IMR-90 (cell line): Measurements from ENCODE around the gene MID2. TPM values are rescaled to one million over a fixed set of nuclear protein-coding genes. Genes with fewer than 3 reads are reported as not detected.

Experiments
- ATAC-seq: fragments of 200-7000 bp; cut with Tn5 transposase; 2 replicates; pipeline ENCODE4 v1.9.1; 2020; ENCODE audit warnings: low read depth, mild to moderate bottlenecking, moderate library complexity
- BruUV-seq: library from RNA; stranded (reverse); fragments of 400-500 nt; replicated peaks from 2 replicates; lab custom pipeline; 2021; lab: Mats Ljungman, UMichigan
- CTCF ChIA-PET: fragments of 300-600 bp; formaldehyde crosslinking; extraction: SDS; loops from one replicate; lab custom pipeline; 2021; ENCODE audit warnings: antibody characterized with exemption; lab: Yijun Ruan, JAX
- POLR2A ChIA-PET: fragments of 300-600 bp; sonication (Branson Sonifier 250); formaldehyde crosslinking; loops from one replicate; lab custom pipeline; 2022; ENCODE audit warnings: antibody characterized with exemption; ENCODE audit not compliant: unreplicated experiment; lab: Charles Lee
- DNase-seq: peaks from one replicate; pipeline ENCODE4 v3.0.0; 2013
- H2AFZ ChIP-seq: replicated peaks from 2 replicates; pipeline ENCODE3; 2013; ENCODE audit warnings: low read length, mild to moderate bottlenecking; ENCODE audit not compliant: poor library complexity
- H2AK5ac ChIP-seq: 2 replicates; pipeline ENCODE4 v1.6.1; 2013; ENCODE audit warnings: low read depth, low read length, inconsistent platforms
- H2AK9ac ChIP-seq: replicated peaks from 2 replicates; pipeline ENCODE3; 2013; ENCODE audit warnings: mild to moderate bottlenecking, low read depth, low read length, moderate library complexity; ENCODE audit not compliant: poor library complexity
- H2BK120ac ChIP-seq: 2 replicates; pipeline ENCODE4 v1.6.1; 2013; ENCODE audit warnings: low read depth, low read length, inconsistent platforms
- H2BK15ac ChIP-seq: 3 replicates; pipeline ENCODE4 v1.6.1; 2013; ENCODE audit warnings: low read depth, low read length, inconsistent platforms
- H2BK20ac ChIP-seq: 2 replicates; pipeline ENCODE4 v1.6.1; 2013; ENCODE audit warnings: low read depth, mild to moderate bottlenecking, inconsistent platforms, low read length, moderate library complexity
- H2BK5ac ChIP-seq: 2 replicates; pipeline ENCODE4 v1.6.1; 2013; ENCODE audit warnings: mild to moderate bottlenecking, low read depth, low read length, inconsistent platforms; ENCODE audit not compliant: poor library complexity, severe bottlenecking
- H3K14ac ChIP-seq: replicated peaks from 2 replicates; pipeline ENCODE4 v1.6.1; 2013; ENCODE audit warnings: low read depth, low read length, inconsistent platforms
- H3K18ac ChIP-seq: 2 replicates; pipeline ENCODE4 v1.6.1; 2013; ENCODE audit warnings: low read depth, low read length, control low read depth
- H3K23ac ChIP-seq: 2 replicates; pipeline ENCODE4 v1.6.1; 2013; ENCODE audit warnings: low read depth, low read length, inconsistent platforms
- H3K27ac ChIP-seq: 2 replicates; pipeline ENCODE4 v1.5.1; 2013; ENCODE audit warnings: mild to moderate bottlenecking, control low read depth, low read length; ENCODE audit not compliant: insufficient read depth
- H3K27me3 ChIP-seq: 2 replicates; pipeline ENCODE4 v1.6.1; 2013; ENCODE audit warnings: low read length; ENCODE audit not compliant: control insufficient read depth, insufficient read depth
- H3K36me3 ChIP-seq: 2 replicates; pipeline ENCODE4 v1.6.1; 2013; ENCODE audit warnings: low read length, mixed read lengths; ENCODE audit not compliant: control insufficient read depth, insufficient read depth
- H3K4ac ChIP-seq: 2 replicates; pipeline ENCODE4 v1.6.1; 2013; ENCODE audit warnings: low read depth, low read length, inconsistent platforms
- H3K4me1 ChIP-seq: 2 replicates; pipeline ENCODE4 v1.6.1; 2013; ENCODE audit warnings: low read length, mixed read lengths; ENCODE audit not compliant: control insufficient read depth, insufficient read depth
- H3K4me2 ChIP-seq: 2 replicates; pipeline ENCODE4 v1.6.1; 2013; ENCODE audit warnings: low read depth, mild to moderate bottlenecking, control low read depth, low read length, moderate library complexity
- H3K4me3 ChIP-seq: 2 replicates; pipeline ENCODE4 v1.5.1; 2013; ENCODE audit warnings: low read depth, mild to moderate bottlenecking, control low read depth, low read length, moderate library complexity; ENCODE audit not compliant: insufficient read depth
- H3K56ac ChIP-seq: 2 replicates; pipeline ENCODE4 v1.6.1; 2013; ENCODE audit warnings: low read length, inconsistent platforms; ENCODE audit not compliant: insufficient read depth; ENCODE audit errors: extremely low read depth
- H3K79me1 ChIP-seq, 2 experiments: 2 replicates each; pipeline ENCODE4 v1.6.1; 2013; ENCODE audit warnings: low read length in 2 of 2, inconsistent platforms in 1 of 2, low read depth in 1 of 2
- H3K9ac ChIP-seq: 2 replicates; pipeline ENCODE4 v1.6.1; 2013; ENCODE audit warnings: low read depth, low read length, control low read depth
- H3K9me1 ChIP-seq: 2 replicates; pipeline ENCODE4 v1.6.1; 2013; ENCODE audit warnings: low read length, inconsistent platforms; ENCODE audit not compliant: insufficient read depth
- H3K9me3 ChIP-seq: 2 replicates; pipeline ENCODE4 v1.6.1; 2013; ENCODE audit warnings: low read length; ENCODE audit not compliant: control insufficient read depth, insufficient read depth
- H4K20me1 ChIP-seq: 2 replicates; pipeline ENCODE4 v1.6.1; 2013; ENCODE audit warnings: low read length, inconsistent platforms; ENCODE audit not compliant: insufficient read depth
- H4K5ac ChIP-seq: 2 replicates; pipeline ENCODE4 v1.6.1; 2013; ENCODE audit warnings: mild to moderate bottlenecking, low read depth, low read length, control low read depth
- H4K8ac ChIP-seq, 2 experiments: 2 replicates each; pipeline ENCODE4 v1.6.1; 2013; ENCODE audit warnings: low read depth in 2 of 2, low read length in 2 of 2, control low read depth in 1 of 2, inconsistent platforms in 1 of 2
- H4K91ac ChIP-seq: 2 replicates; pipeline ENCODE4 v1.6.1; 2013; ENCODE audit warnings: low read depth, low read length, inconsistent platforms; ENCODE audit not compliant: insufficient read depth
- CEBPB ChIP-seq: IDR thresholded peaks from 2 replicates; pipeline ENCODE4 v1.6.1; 2012; ENCODE audit warnings: low read depth, low read length, improper control_type of control experiment
- MAZ ChIP-seq: IDR thresholded peaks from 2 replicates; pipeline ENCODE4 v1.6.1; 2012; ENCODE audit warnings: low read depth, mild to moderate bottlenecking, low read length, improper control_type of control experiment, moderate library complexity, borderline replicate concordance
- WGBS, 2 experiments: methylation state at CpG; one replicate each; pipeline versions ENCODE4 v1.1.5 to v1.1.7; 2013; ENCODE audit warnings: missing lambda C conversion rate in 2 of 2; ENCODE audit not compliant: insufficient read length in 1 of 2; ENCODE audit errors: extremely low coverage in 2 of 2; 5-methylcytosine and 5-hydroxymethylcytosine counted together
- dilution Hi-C: fragments of 300-500 bp; cut with HindIII; formaldehyde crosslinking; loops from one replicate; pipeline ENCODE4 v1.14.3; 2018; ENCODE audit warnings: low sequenced_read_pairs; ENCODE audit not compliant: unreplicated experiment
- in situ Hi-C: fragments of 300-500 bp; cut with MboI; formaldehyde crosslinking; loops from 3 replicates; pipeline ENCODE4 v1.14.3; 2019; ENCODE audit warnings: low sequenced_read_pairs, inconsistent platforms, mixed read lengths
- intact Hi-C: fragments of 100-400 bp; cut with micrococcal nuclease; formaldehyde crosslinking; loops from 2 replicates; pipeline ENCODE4 v1.10.0; 2022
- polyA plus RNA-seq, 3 experiments: library from polyadenylated mRNA; depleted of rRNA; stranded (reverse); fragments of >200 nt; gene quantifications; 2 replicates each; pipeline ENCODE4 v1.2.3, GENCODE V29; 2012; ENCODE audit warnings: low replicate concordance in 1 of 3
- total RNA-seq: library from RNA; depleted of rRNA; stranded (reverse); fragments of >200 nt; gene quantifications from 2 replicates; pipeline ENCODE4 v1.2.3, GENCODE V29; 2012

The MID2 gene
- total and polyA plus RNA-seq, 2 of the 4 experiments (the other 2 are of a cell fraction) = 1.1 to 4.7 TPM

GRCh38 chrX:107834275-107835201, 8.9 kb downstream of the MID2 start:
- H3K4me2 ChIP-seq = no peak overlapping the region
- no peak overlapping the region for H3K18ac ChIP-seq
- no CpG with 5 or more reads among the region's 3 CpGs for WGBS, 2 experiments
- H2AFZ ChIP-seq = no peak overlapping the region
- H4K91ac ChIP-seq = no peak overlapping the region
- dilution Hi-C loops = no loop called here
- H2BK5ac ChIP-seq = no peak overlapping the region
- no peak overlapping the region for H2BK120ac ChIP-seq
- H3K4ac ChIP-seq = no peak overlapping the region
- H3K9ac ChIP-seq = no peak overlapping the region
- no peak overlapping the region for H3K23ac ChIP-seq
- H2BK20ac ChIP-seq = no peak overlapping the region
- H3K27me3 ChIP-seq = peaks cover 6% of the 10 kb centered on the region
- no peak overlapping the region for H2BK15ac ChIP-seq
- H2AK9ac ChIP-seq = no peak overlapping the region
- POLR2A ChIA-PET = no interaction called here
- in situ Hi-C loops = no loop called here
- TF ChIP-seq CEBPB = peak; percentile 67
- TF ChIP-seq MAZ = no peak
- H3K4me3 ChIP-seq = no peak overlapping the region
- no peak overlapping the region for H2AK5ac ChIP-seq
- H3K9me3 ChIP-seq = no peaks in the 10 kb centered on the region
- BruUV-seq = no TSS peak
- H4K5ac ChIP-seq = no peak overlapping the region
- intact Hi-C loops = no loop called here
- no peak overlapping the region for H3K27ac ChIP-seq
- H3K79me1 ChIP-seq = no peaks in the 10 kb centered on the region
- CTCF ChIA-PET = no interaction called here
- H3K36me3 ChIP-seq = no peaks in the 10 kb centered on the region
- no peak overlapping the region for H4K8ac ChIP-seq
- H3K4me1 ChIP-seq = no peaks in the 10 kb centered on the region
- H3K9me1 ChIP-seq = no peaks in the 10 kb centered on the region
- ATAC-seq (no peak), DNase-seq (no peak)
- no peaks in the 10 kb centered on the region for H4K20me1 ChIP-seq
- no peak overlapping the region for H3K56ac ChIP-seq
- no peak overlapping the region for H3K14ac ChIP-seq
